Measurements from ENCODE around the gene DGKB. TPM values are rescaled to one million over a fixed set of nuclear protein-coding genes. Genes with fewer than 3 reads are reported as not detected.

Gene DGKB
- total RNA-seq, 1 donor from 2014 or later: 3.4 TPM

DNA sequence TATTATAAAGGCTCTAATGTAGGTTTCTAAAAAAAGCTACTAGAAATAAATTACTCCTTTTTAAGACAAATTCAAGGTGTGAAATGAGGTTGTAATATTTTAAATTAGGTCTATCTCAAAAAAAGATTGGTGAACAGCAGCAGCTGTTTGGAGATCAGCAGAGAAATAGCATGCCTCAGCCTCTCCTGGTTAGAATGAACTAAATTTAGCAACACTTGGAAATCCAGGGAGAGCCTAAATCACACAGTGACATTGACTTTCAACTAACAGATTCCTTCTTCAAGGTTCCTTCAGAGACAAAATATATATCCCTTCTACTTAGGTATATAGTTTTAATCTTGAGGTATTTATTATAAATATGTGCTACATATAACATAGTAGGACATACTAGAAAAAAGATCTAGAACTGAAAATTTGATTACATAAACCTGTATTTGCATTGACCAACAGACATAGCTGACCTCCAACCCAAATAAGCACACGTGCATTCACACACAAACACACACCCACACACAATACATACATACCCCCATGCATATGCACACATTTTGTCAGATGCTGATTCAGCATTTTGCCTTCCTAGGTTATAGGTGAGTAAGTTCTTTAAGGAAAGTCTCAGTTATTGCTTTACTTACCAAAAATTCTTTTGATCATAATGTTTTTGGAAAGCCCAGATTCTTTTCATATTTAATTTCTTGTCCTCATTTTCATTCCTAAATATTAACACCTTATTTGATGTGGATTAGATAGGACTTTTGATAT lies 47.3 kb downstream of the DGKB start:
- Mint-ChIP-seq H3K36me3 (no peaks in the 10 kb centered on the region), H3K4me1 (ENCODE audit: unreplicated experiment) (no peaks in the 10 kb centered on the region), H3K27me3 (no peaks in the 10 kb centered on the region), H3K9me3 (peaks cover 5% of the 10 kb centered on the region), H3K4me3 (no peak overlapping the region), H3K27ac (no peak overlapping the region)
- no peak for DNase-seq (ENCODE audit: extremely low spot score, unreplicated experiment)
- TF ChIP-seq, protein P1, sequence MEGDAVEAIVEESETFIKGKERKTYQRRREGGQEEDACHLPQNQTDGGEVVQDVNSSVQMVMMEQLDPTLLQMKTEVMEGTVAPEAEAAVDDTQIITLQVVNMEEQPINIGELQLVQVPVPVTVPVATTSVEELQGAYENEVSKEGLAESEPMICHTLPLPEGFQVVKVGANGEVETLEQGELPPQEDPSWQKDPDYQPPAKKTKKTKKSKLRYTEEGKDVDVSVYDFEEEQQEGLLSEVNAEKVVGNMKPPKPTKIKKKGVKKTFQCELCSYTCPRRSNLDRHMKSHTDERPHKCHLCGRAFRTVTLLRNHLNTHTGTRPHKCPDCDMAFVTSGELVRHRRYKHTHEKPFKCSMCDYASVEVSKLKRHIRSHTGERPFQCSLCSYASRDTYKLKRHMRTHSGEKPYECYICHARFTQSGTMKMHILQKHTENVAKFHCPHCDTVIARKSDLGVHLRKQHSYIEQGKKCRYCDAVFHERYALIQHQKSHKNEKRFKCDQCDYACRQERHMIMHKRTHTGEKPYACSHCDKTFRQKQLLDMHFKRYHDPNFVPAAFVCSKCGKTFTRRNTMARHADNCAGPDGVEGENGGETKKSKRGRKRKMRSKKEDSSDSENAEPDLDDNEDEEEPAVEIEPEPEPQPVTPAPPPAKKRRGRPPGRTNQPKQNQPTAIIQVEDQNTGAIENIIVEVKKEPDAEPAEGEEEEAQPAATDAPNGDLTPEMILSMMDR (conservative IDR thresholded peaks at IDR 0.05): no peak

- no peak overlapping the region for H3K4me3 Mint-ChIP-seq
- H3K27ac Mint-ChIP-seq: no peak overlapping the region
- peaks cover 5% of the 10 kb centered on the region for H3K9me3 Mint-ChIP-seq
- no peaks in the 10 kb centered on the region for H3K36me3 Mint-ChIP-seq
- TF ChIP-seq, protein P1 (conservative IDR thresholded peaks at IDR 0.05): no peak
- no peak for DNase-seq (ENCODE audit: extremely low spot score, unreplicated experiment)
- no peaks in the 10 kb centered on the region for H3K4me1 Mint-ChIP-seq (ENCODE audit: unreplicated experiment)
- no peaks in the 10 kb centered on the region for H3K27me3 Mint-ChIP-seq
Measured at GRCh38 chr7:14854471-14854870, 48.1 kb downstream of the DGKB start.

- TF ChIP-seq, protein P1 (conservative IDR thresholded peaks at IDR 0.05): no peak
- no peak for DNase-seq (ENCODE audit: extremely low spot score, unreplicated experiment)
- H3K27me3 Mint-ChIP-seq: no peaks in the 10 kb centered on the region
- H3K27ac Mint-ChIP-seq: no peak overlapping the region
- H3K4me1 Mint-ChIP-seq (ENCODE audit: unreplicated experiment): no peaks in the 10 kb centered on the region
- H3K36me3 Mint-ChIP-seq: no peaks in the 10 kb centered on the region
- H3K4me3 Mint-ChIP-seq: no peak overlapping the region
- peaks cover 5% of the 10 kb centered on the region for H3K9me3 Mint-ChIP-seq
Measured at GRCh38 chr7:14851610-14852009, 50.9 kb downstream of the DGKB start.

DNA sequence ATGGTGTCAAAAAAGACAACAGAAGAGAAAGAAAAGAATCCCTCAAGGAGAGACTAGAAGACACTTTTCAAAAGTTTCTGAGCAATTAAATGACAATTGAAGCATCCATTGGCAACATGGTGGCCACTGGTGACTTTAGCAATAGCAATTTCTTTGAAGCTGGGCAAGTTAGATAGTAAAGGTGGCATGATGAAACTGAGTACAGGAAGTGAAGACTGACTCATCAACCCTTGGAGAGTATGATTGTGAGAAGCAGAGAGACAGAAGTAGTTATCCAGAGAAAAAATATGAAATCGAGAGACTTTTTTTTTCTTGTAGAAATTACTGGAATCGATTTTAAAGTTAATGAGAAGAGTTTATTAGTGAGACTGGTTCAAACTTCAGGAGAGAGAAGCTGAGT lies 52.5 kb downstream of the DGKB start:
- Mint-ChIP-seq H3K4me1 (ENCODE audit: unreplicated experiment) (no peaks in the 10 kb centered on the region), H3K4me3 (no peak overlapping the region), H3K9me3 (peaks cover 5% of the 10 kb centered on the region), H3K27ac (no peak overlapping the region), H3K27me3 (no peaks in the 10 kb centered on the region), H3K36me3 (no peaks in the 10 kb centered on the region)
- TF ChIP-seq, protein P1 (conservative IDR thresholded peaks at IDR 0.05): no peak
- no peak for DNase-seq (ENCODE audit: extremely low spot score, unreplicated experiment)

DNA sequence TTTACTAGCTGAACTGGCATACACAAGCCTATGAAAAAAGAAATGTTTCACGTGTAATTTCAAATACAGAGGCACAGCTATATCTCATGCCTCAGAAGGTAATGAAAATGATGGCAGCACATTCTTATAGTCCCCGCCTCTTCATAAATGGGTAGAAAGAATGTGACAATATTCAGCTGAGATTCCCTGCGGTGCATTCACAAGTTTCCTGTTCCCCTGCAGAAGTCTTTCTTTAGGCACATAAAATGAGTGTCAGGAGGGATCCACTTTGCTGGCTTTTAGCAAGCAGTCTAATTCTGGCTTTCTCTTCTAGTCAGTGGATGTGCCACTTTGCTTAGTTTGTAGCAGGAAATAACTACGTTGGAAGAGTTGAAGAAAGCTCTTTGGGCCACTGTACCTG lies 56.1 kb downstream of the DGKB start:
- Mint-ChIP-seq H3K36me3 (no peaks in the 10 kb centered on the region), H3K4me3 (no peak overlapping the region), H3K27me3 (no peaks in the 10 kb centered on the region), H3K27ac (no peak overlapping the region), H3K9me3 (no peaks in the 10 kb centered on the region), H3K4me1 (ENCODE audit: unreplicated experiment) (no peaks in the 10 kb centered on the region)
- TF ChIP-seq, protein P1 (conservative IDR thresholded peaks at IDR 0.05): no peak
- DNase-seq (ENCODE audit: extremely low spot score, unreplicated experiment): no peak

Measured in type B pancreatic cell (in vitro differentiated cells).